NCI-H2029 treated with DMSO at 0.1 percent for 48 hours (cell line): ENCODE measurements around the gene PGBD5.
"Not testable (repeated sequence)": the region's sequence is repeated elsewhere in the genome, so short reads cannot be mapped to it uniquely, and the experiment has no call there.

Experiments used
- DNase-seq: peaks from one replicate; lab custom pipeline; 2025; lab: John Stamatoyannopoulos, UW

Gene PGBD5, protein sequence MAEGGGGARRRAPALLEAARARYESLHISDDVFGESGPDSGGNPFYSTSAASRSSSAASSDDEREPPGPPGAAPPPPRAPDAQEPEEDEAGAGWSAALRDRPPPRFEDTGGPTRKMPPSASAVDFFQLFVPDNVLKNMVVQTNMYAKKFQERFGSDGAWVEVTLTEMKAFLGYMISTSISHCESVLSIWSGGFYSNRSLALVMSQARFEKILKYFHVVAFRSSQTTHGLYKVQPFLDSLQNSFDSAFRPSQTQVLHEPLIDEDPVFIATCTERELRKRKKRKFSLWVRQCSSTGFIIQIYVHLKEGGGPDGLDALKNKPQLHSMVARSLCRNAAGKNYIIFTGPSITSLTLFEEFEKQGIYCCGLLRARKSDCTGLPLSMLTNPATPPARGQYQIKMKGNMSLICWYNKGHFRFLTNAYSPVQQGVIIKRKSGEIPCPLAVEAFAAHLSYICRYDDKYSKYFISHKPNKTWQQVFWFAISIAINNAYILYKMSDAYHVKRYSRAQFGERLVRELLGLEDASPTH

GRCh38 chr1:230426246-230427093 lies at the start of gene PGBD5:
PGBD5 (minus strand) TSS chr1:230426332; CDS start chr1:230425928, 404 bp downstream.
- DNase-seq, result peak; percentile 19

DNA sequence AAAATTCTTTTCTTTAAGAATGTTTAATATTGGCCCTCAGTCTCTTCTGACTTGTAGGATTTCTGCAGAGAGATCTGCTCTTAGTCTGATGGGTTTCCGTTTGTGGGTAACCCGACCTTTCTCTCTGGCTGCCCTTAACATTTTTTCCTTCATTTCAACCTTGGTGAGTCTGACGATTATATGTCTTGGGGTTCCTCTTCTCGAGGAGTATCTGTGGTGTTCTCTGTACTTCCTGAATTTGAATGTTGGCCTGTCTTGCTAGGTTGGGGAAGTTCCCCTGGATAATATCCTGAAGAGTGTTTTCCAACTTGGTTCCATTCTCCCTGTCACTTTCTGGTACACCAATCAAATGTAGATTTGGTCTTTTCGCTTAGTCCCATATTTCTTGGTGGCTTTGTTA lies 48.8 kb upstream of the PGBD5 start:
- DNase-seq, result not testable (repeated sequence)

- DNase-seq, result not testable (repeated sequence)
Observed at GRCh38 chr1:230470750-230471149, 44.6 kb upstream of the PGBD5 start.

- no peak for DNase-seq
Observed at GRCh38 chr1:230469271-230469670, 43.1 kb upstream of the PGBD5 start.

- no peak for DNase-seq
Observed at GRCh38 chr1:230465691-230466090, 39.6 kb upstream of the PGBD5 start.

DNA sequence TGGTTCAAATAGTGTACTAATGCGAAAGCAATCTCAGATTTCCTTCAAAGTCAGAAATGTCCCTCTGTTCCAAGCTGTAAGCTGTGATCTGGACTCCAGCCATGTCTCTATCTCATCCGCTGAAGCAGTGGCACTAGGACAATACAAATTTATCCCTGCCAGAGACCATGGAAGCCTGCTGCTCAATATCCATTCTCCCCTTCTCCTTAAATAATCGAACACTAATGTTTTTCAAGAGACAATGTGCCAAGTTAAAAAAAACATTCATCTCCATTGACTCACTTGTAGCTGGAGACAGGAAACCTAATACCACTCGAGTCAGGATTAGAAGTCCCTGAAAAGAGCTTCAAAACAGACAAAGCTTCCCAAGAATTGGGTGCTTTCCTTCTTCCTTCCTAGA lies 38.5 kb upstream of the PGBD5 start:
- no peak for DNase-seq

GRCh38 chr1:230463760-230464159 lies 37.6 kb upstream of the PGBD5 start:
- no peak for DNase-seq

DNA sequence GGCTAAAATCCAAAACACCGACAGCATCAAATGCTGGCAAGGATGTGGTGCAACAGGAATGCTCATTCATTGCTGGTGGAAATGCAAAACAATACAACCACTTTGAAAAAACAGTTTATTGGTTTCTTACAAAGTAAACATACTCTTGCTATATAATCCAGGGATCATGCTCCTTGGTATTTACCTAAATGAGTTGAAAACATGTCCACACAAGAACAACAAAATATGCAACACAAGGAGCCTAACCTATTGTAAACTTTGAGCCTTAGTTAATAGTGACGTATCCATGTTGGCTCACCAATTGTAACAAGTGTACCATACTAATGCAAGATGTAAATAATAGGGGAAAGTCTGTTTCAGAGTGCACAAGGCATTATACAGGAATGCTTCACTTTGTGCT lies 37.2 kb upstream of the PGBD5 start:
- DNase-seq, result no peak

DNA sequence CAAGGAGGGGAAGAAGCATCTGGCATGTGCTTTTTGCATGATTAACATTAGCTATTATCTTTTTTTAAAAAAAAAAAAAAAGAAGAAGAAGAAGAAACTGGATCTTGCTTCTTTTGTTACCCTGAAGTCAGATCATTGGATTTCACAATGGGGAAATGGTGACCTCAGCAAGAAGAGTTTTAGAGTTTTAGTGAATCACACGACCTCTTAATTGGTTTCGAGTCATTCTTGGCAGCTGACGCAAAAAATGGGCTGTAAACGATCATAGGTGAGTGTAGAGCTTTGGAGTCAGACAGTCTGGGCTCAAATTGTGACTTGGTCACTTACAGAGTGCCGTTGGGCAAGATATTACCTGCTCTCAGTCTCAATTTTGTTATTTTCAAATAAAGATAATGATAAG lies 33.3 kb upstream of the PGBD5 start:
- no peak for DNase-seq

DNA sequence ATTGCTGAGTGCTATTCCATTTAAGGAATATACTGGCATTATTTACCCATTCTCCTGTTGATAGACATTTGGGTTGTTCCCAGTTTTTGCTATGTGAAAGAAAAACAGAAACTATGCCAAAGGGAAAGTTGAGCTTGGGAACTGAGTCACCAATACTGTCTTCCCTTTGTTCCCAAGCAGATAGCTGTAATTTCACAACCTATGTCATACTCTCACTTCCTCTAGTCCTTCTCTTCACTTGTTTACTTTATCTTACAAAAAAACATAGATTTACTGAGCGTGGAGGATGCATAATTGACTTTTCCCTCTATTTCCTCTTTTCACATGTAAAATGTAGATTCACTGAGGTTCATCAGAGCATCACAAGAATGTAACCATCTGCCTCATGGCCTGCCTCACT lies 32.4 kb upstream of the PGBD5 start:
- DNase-seq, result no peak

DNA sequence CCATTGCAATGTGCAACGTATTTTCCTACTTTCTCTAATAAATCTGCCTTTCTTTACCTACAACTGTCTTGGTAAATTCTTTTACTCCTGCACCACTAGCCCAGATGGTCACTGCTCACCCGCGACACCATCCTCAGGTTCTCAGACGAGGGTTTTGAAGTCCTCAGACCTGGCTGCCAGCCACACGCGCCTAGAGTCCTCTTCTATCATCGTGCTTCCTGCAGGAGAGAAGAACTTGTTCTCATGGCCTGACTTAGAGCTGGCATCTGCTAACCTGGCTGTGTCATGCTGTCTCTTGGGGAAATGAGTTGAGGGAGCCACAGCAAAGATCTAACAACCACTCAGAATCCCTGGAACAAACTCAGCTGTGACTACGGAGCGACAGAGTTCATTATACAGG lies 30.3 kb upstream of the PGBD5 start:
- no peak for DNase-seq

- no peak for DNase-seq
Observed at GRCh38 chr1:230455291-230455690, 29.2 kb upstream of the PGBD5 start.

DNA sequence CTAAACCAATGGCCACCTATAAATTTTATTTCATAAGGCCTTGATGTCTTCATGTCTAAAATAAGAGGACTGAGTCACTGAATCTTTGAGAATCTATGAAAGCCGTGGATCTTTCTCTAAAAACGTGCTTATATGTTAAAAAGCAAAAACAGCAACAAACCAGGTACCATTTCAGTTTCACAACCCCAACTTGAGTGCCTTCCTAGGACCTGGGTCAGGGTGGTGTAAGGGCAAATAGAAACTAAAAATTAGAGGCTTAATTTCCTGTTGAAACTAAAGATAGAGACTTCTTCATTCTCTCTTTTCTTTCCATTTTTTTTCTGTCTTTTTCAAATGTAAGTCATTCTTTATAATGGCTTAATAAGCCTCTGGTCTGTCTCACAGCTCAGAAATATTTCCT lies 27.2 kb upstream of the PGBD5 start:
- DNase-seq, result no peak

GRCh38 chr1:230441183-230442029 lies 15.3 kb upstream of the PGBD5 start:
- no peak for DNase-seq

GRCh38 chr1:230435108-230435507 lies 9.0 kb upstream of the PGBD5 start:
- no peak for DNase-seq

DNA sequence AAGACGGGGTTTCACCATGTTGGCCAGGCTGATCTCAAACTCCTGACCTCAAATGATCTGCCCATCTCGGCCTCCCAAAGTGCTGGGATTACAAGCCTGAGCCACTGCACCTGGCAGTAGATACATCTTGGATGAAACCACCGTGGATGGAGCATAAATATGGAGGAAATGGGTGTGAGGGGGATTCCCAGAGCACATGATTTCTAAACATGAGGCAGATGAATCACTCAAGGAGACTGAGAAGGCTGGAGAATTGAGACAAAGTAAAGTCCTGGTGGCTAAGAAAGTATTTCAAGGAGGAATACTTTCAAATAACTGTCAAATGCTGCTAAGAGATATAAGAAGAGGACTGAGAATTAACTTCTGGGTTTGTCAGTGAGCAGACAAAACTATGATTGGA lies 5.4 kb upstream of the PGBD5 start:
- no peak for DNase-seq

- no peak for DNase-seq
Observed at GRCh38 chr1:230430499-230430898, 4.4 kb upstream of the PGBD5 start.

GRCh38 chr1:230429067-230429735 lies 3.1 kb upstream of the PGBD5 start:
- no peak for DNase-seq

- DNase-seq, result no peak
Observed at GRCh38 chr1:230427981-230428380, 1.8 kb upstream of the PGBD5 start.

GRCh38 chr1:230427094-230427876 lies 1.2 kb upstream of the PGBD5 start:
- no peak for DNase-seq
